ENCODE results near the gene BPIFB2. TPM values are rescaled to one million over a fixed set of nuclear protein-coding genes. Genes with fewer than 3 reads are reported as not detected.

BPIFB2 gene
- total RNA-seq, 1 donor from 2014 or later: not detected

GRCh38 chr20:33021879-33022278 lies 14.4 kb downstream of the BPIFB2 start:
- Mint-ChIP-seq H3K9me3 (ENCODE audit: unreplicated experiment) (no peaks in the 10 kb centered on the region), H3K27me3 (ENCODE audit: unreplicated experiment) (peaks cover 5% of the 10 kb centered on the region), H3K4me1 (ENCODE audit: unreplicated experiment) (no peaks in the 10 kb centered on the region), H3K36me3 (ENCODE audit: low read depth, unreplicated experiment) (no peaks in the 10 kb centered on the region), H3K27ac (ENCODE audit: unreplicated experiment) (no peak overlapping the region), H3K4me3 (ENCODE audit: unreplicated experiment) (no peak overlapping the region)
- DNase-seq (ENCODE audit: low spot score): no peak
- TF ChIP-seq CTCF (IDR thresholded peaks at IDR 0.05; ENCODE audit: unreplicated experiment): no peak

GRCh38 chr20:33022289-33022688 lies 14.8 kb downstream of the BPIFB2 start:
- Mint-ChIP-seq H3K4me3 (ENCODE audit: unreplicated experiment) (no peak overlapping the region), H3K36me3 (ENCODE audit: low read depth, unreplicated experiment) (no peaks in the 10 kb centered on the region), H3K4me1 (ENCODE audit: unreplicated experiment) (no peaks in the 10 kb centered on the region), H3K9me3 (ENCODE audit: unreplicated experiment) (no peaks in the 10 kb centered on the region), H3K27ac (ENCODE audit: unreplicated experiment) (no peak overlapping the region), H3K27me3 (ENCODE audit: unreplicated experiment) (peaks cover 5% of the 10 kb centered on the region)
- TF ChIP-seq CTCF (IDR thresholded peaks at IDR 0.05; ENCODE audit: unreplicated experiment): no peak
- no peak for DNase-seq (ENCODE audit: low spot score)

GRCh38 chr20:33022694-33023438 lies 15.4 kb downstream of the BPIFB2 start:
- Mint-ChIP-seq H3K36me3 (ENCODE audit: low read depth, unreplicated experiment) (no peaks in the 10 kb centered on the region), H3K27me3 (ENCODE audit: unreplicated experiment) (peaks cover 5% of the 10 kb centered on the region), H3K9me3 (ENCODE audit: unreplicated experiment) (no peaks in the 10 kb centered on the region), H3K4me1 (ENCODE audit: unreplicated experiment) (no peaks in the 10 kb centered on the region), H3K4me3 (ENCODE audit: unreplicated experiment) (no peak overlapping the region), H3K27ac (ENCODE audit: unreplicated experiment) (no peak overlapping the region)
- no peak for TF ChIP-seq CTCF (IDR thresholded peaks at IDR 0.05; ENCODE audit: unreplicated experiment)
- DNase-seq (ENCODE audit: low spot score): no peak

DNA sequence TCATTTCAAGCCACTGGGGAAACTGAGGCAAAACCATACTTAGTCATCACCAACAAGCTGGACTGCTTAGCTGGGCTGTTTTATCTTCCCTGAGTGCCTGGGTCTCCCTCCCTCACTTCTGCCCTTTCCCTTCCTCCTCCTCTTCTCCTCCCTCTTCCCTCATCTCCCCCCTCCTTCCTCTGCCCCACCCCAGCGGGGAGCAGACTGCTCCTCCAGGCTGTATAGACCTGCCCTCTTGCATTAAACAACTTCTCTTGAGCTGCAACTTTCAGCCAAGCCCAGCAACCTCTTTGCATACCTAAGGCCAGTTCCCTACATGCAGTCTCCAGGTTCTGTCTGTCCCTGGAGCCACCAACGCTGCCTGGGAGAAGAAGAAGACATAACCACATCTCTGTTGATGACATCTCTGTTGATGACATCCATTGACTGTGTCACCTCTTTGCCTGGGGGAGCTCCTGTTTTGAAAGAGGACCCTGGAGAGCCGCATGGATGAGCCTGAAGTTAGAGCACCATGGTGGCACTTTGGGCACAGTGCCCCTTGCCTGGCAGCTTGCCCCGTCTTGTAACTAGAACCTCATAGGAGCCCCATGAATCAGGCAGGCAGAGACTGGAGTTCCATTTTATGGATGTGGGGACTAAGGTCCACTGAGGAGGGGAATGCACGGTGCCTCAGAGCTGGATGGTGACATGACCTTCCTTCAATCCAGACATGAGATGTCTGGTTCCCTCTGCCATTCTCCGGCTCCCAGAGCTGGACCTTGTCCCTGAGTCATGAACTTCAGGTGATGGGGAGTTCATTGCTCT lies 16.1 kb downstream of the BPIFB2 start:
- Mint-ChIP-seq H3K4me3 (ENCODE audit: unreplicated experiment) (no peak overlapping the region), H3K4me1 (ENCODE audit: unreplicated experiment) (no peaks in the 10 kb centered on the region), H3K27me3 (ENCODE audit: unreplicated experiment) (peaks cover 3% of the 10 kb centered on the region), H3K27ac (ENCODE audit: unreplicated experiment) (no peak overlapping the region), H3K36me3 (ENCODE audit: low read depth, unreplicated experiment) (no peaks in the 10 kb centered on the region), H3K9me3 (ENCODE audit: unreplicated experiment) (no peaks in the 10 kb centered on the region)
- TF ChIP-seq CTCF (IDR thresholded peaks at IDR 0.05; ENCODE audit: unreplicated experiment): no peak
- DNase-seq (ENCODE audit: low spot score): no peak

DNA sequence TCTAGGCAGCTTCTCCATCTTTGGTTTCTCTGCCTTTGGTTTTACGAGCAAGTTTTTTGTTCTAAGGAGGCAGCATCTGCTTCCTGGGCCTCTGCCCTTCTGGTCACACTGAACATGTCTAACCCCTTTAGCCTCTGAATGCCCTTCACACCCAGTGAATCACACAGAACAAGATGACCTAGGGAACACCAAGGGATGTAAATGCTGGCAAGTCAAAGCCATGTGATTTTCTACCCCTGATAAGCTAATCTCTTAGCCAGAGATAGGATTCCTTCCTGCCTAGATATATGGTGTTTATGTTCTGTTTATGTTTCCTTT lies 16.7 kb downstream of the BPIFB2 start:
- Mint-ChIP-seq H3K27ac (ENCODE audit: unreplicated experiment) (no peak overlapping the region), H3K27me3 (ENCODE audit: unreplicated experiment) (peaks cover under 1% of the 10 kb centered on the region), H3K36me3 (ENCODE audit: low read depth, unreplicated experiment) (no peaks in the 10 kb centered on the region), H3K4me1 (ENCODE audit: unreplicated experiment) (no peaks in the 10 kb centered on the region), H3K9me3 (ENCODE audit: unreplicated experiment) (no peaks in the 10 kb centered on the region), H3K4me3 (ENCODE audit: unreplicated experiment) (no peak overlapping the region)
- no peak for DNase-seq (ENCODE audit: low spot score)
- TF ChIP-seq CTCF (IDR thresholded peaks at IDR 0.05; ENCODE audit: unreplicated experiment): no peak

All from endothelial cell (in vitro differentiated cells).